GM23248 (cell line): ENCODE data around the gene MAPT. TPM values are rescaled to one million over a fixed set of nuclear protein-coding genes. Genes with fewer than 3 reads are reported as not detected.
A peak's percentile ranks its signal among the peaks of the same experiment; 100 is the strongest.
"Not testable (repeated sequence)": the region's sequence is repeated elsewhere in the genome, so short reads cannot be mapped to it uniquely, and the experiment has no call there.

ENCODE experiments used
- DNase-seq: peaks from one replicate; pipeline ENCODE4 v3.0.0-alpha.2; 2015
- H2AFZ ChIP-seq: fragments of 200-600 bp; sonication (generic); 2 replicates; pipeline ENCODE4 v1.6.1; 2016; ENCODE audit warnings: antibody characterized with exemption
- H3F3A ChIP-seq: fragments of 200-600 bp; sonication (generic); 2 replicates; pipeline ENCODE4 v1.6.1; 2016; ENCODE audit warnings: mild to moderate bottlenecking, antibody characterized with exemption, mixed run types; ENCODE audit not compliant: insufficient read depth
- H3K27ac ChIP-seq: fragments of 200-600 bp; sonication (generic); 2 replicates; pipeline ENCODE4 v1.5.1; 2016; ENCODE audit warnings: mild to moderate bottlenecking
- H3K27me3 ChIP-seq: fragments of 200-600 bp; sonication (generic); replicated peaks from 2 replicates; pipeline ENCODE4 v1.6.1; 2016; ENCODE audit warnings: mild to moderate bottlenecking; ENCODE audit not compliant: insufficient read depth
- H3K36me3 ChIP-seq: fragments of 200-600 bp; sonication (generic); 2 replicates; pipeline ENCODE4 v1.6.1; 2016; ENCODE audit warnings: low read depth, mild to moderate bottlenecking
- H3K4me1 ChIP-seq: fragments of 200-600 bp; sonication (generic); 2 replicates; pipeline ENCODE4 v1.6.1; 2016; ENCODE audit warnings: mild to moderate bottlenecking; ENCODE audit not compliant: insufficient read depth
- H3K4me2 ChIP-seq: fragments of 200-600 bp; sonication (generic); one replicate; pipeline ENCODE4 v1.6.1; 2016; ENCODE audit warnings: mild to moderate bottlenecking; ENCODE audit not compliant: unreplicated experiment
- H3K4me3 ChIP-seq: fragments of 200-600 bp; sonication (generic); 2 replicates; pipeline ENCODE4 v1.5.1; 2016; ENCODE audit warnings: mild to moderate bottlenecking
- H3K79me2 ChIP-seq: fragments of 200-600 bp; sonication (generic); 2 replicates; pipeline ENCODE4 v1.6.1; 2016; ENCODE audit warnings: mild to moderate bottlenecking; ENCODE audit not compliant: insufficient read depth
- H3K9ac ChIP-seq: fragments of 200-600 bp; sonication (generic); 2 replicates; pipeline ENCODE4 v1.6.1; 2016; ENCODE audit warnings: mild to moderate bottlenecking
- H3K9me2 ChIP-seq: fragments of 200-600 bp; sonication (generic); 2 replicates; pipeline ENCODE4 v1.6.1; 2016; ENCODE audit warnings: mixed run types, mild to moderate bottlenecking, moderate library complexity; ENCODE audit not compliant: insufficient read depth
- H3K9me3 ChIP-seq: fragments of 200-600 bp; sonication (generic); one replicate; pipeline ENCODE4 v1.6.1; 2017; ENCODE audit warnings: low read depth
- H4K20me1 ChIP-seq: fragments of 200-600 bp; sonication (generic); 2 replicates; pipeline ENCODE4 v1.6.0; 2016; ENCODE audit not compliant: insufficient read depth
- EZH2 ChIP-seq: fragments of 200-600 bp; sonication (generic); IDR thresholded peaks from 2 replicates; pipeline ENCODE4 v1.6.1; 2018; ENCODE audit warnings: antibody characterized with exemption, mild to moderate bottlenecking; ENCODE audit not compliant: insufficient read depth, poor library complexity, severe bottlenecking
- EZH2phosphoT487 ChIP-seq: fragments of 200-600 bp; sonication (generic); IDR thresholded peaks from 2 replicates; pipeline ENCODE4 v1.6.1; 2018; ENCODE audit warnings: antibody characterized with exemption, moderate library complexity, mild to moderate bottlenecking, low read depth; ENCODE audit not compliant: insufficient read depth
- WGBS, 2 experiments: methylation state at CpG; one replicate each; pipeline ENCODE4 v1.1.6; 2015 to 2017; ENCODE audit warnings: low lambda C conversion rate in 2 of 2, low coverage in 1 of 2; ENCODE audit errors: missing lambda C conversion rate in 2 of 2; 5-methylcytosine and 5-hydroxymethylcytosine counted together
- in situ Hi-C: fragments of 300-500 bp; cut with MboI; formaldehyde crosslinking; loops from 2 replicates; pipeline ENCODE4 v1.15.0; 2020
- polyA plus RNA-seq: library from polyadenylated mRNA; unstranded; fragments of >200 nt; fragmentation: Nextera tagmentation; extraction: Ambion mirVana; gene quantifications from 2 replicates; pipeline ENCODE4 v1.2.1, GENCODE V29; 2016
- total RNA-seq: library from RNA; depleted of rRNA; stranded (reverse); fragments of >200 nt; shearing (Covaris generic); gene quantifications from 2 replicates; pipeline ENCODE4 v1.2.3, GENCODE V29; 2014

MAPT gene
- total and polyA plus RNA-seq, 2 experiments from 2014 or later = 0.06 TPM; not detected in 1

GRCh38 chr17:45855691-45856336 lies 38.5 kb upstream of the MAPT start:
- Histone ChIP-seq H2AFZ (no peak overlapping the region), H3K27me3 (0 out of 2 replicates have a peak, but pooled peaks cover 2% of the 10 kb centered on the region), H3K4me1 (no peaks in the 10 kb centered on the region), H3K9me3 (no peaks in the 10 kb centered on the region), H3K79me2 (no peaks in the 10 kb centered on the region), H3K27ac (no peak overlapping the region), H3K4me3 (no peak overlapping the region), H3K4me2 (no peak overlapping the region), H3K9ac (no peak overlapping the region), H3K36me3 (no peaks in the 10 kb centered on the region), H3F3A (peaks cover 4% of the 10 kb centered on the region; the same call in 1 of the 2 replicates), H4K20me1 (no peaks in the 10 kb centered on the region), H3K9me2 (no peaks in the 10 kb centered on the region)
- DNase-seq = peak; percentile 28
- in situ Hi-C loops = no loop called here
- TF ChIP-seq EZH2phosphoT487 (no peak), EZH2 (no peak)
- 5% methylated on average over 2 of the region's 2 CpGs for WGBS, 2 experiments

DNA sequence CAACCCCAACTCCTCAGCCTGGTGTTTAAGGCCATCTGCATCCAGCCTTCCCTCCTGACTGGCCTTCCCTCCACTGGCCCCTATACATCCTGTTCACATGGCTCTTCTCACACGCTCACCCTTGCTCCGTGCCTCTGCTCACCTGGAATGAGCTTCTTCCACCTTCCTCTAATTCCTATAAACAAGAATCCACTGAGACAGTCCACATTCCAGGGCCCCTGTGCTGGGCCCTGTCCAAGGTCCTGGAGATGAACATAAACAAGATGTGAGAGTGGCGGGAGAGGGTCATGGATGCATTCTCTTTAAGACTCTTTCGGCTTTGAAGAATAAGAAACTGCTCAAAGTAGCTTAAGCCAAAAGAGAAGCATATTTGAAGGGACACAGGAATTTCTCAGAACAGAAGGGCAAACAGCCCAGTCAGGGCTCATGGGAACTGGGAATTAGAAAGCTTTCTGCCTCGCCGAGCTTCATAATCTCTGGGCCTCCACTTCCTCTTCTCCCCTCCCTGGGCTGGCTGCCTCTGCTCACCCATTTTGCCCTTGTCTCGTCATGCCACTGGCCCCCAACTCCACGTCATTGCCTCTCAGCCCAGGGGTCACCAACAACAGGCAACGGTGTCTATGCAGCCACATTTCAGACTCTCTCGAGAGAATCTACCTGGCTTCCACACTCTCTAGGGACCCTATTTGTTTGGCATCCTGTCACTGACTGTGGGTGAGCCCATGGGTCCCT lies 36.2 kb upstream of the MAPT start:
- H2AFZ ChIP-seq = no peak overlapping the region
- H3K9me3 ChIP-seq = no peaks in the 10 kb centered on the region
- no peak overlapping the region for H3K4me3 ChIP-seq
- H3K4me1 ChIP-seq = no peaks in the 10 kb centered on the region
- H3K9ac ChIP-seq = no peak overlapping the region
- no peaks in the 10 kb centered on the region for H3K9me2 ChIP-seq
- TF ChIP-seq EZH2 (no peak), EZH2phosphoT487 (no peak)
- DNase-seq = peak; percentile 54
- no peaks in the 10 kb centered on the region for H3K36me3 ChIP-seq
- 18 to 21% methylated on average over 10 of the region's 10 CpGs for WGBS, 2 experiments
- H3K27me3 ChIP-seq = 0 out of 2 replicates have a peak, but pooled peaks cover 2% of the 10 kb centered on the region
- H3F3A ChIP-seq = peaks cover 4% of the 10 kb centered on the region; the same call in 1 of the 2 replicates
- no peaks in the 10 kb centered on the region for H3K79me2 ChIP-seq
- no peak overlapping the region for H3K4me2 ChIP-seq
- no peaks in the 10 kb centered on the region for H4K20me1 ChIP-seq
- H3K27ac ChIP-seq = no peak overlapping the region
- in situ Hi-C loops = no loop called here

GRCh38 chr17:45861165-45861564 lies 33.2 kb upstream of the MAPT start:
- no peaks in the 10 kb centered on the region for H3K9me3 ChIP-seq
- no peak overlapping the region for H3K4me2 ChIP-seq
- no peak overlapping the region for H2AFZ ChIP-seq
- H3K9me2 ChIP-seq = no peaks in the 10 kb centered on the region
- in situ Hi-C loops = no loop called here
- TF ChIP-seq EZH2phosphoT487 (no peak), EZH2 (no peak)
- no peak overlapping the region for H3K9ac ChIP-seq
- H3K79me2 ChIP-seq = no peaks in the 10 kb centered on the region
- H4K20me1 ChIP-seq = no peaks in the 10 kb centered on the region
- WGBS, 2 experiments = 39 to 41% methylated on average over 7 of the region's 7 CpGs
- DNase-seq = no peak
- H3K4me3 ChIP-seq = no peak overlapping the region
- H3F3A ChIP-seq = no peaks in the 10 kb centered on the region
- H3K4me1 ChIP-seq = no peaks in the 10 kb centered on the region
- no peaks in the 10 kb centered on the region for H3K36me3 ChIP-seq
- no peak overlapping the region for H3K27ac ChIP-seq
- H3K27me3 ChIP-seq = peaks cover 10% of the 10 kb centered on the region; the same call in 1 of the 2 replicates

DNA sequence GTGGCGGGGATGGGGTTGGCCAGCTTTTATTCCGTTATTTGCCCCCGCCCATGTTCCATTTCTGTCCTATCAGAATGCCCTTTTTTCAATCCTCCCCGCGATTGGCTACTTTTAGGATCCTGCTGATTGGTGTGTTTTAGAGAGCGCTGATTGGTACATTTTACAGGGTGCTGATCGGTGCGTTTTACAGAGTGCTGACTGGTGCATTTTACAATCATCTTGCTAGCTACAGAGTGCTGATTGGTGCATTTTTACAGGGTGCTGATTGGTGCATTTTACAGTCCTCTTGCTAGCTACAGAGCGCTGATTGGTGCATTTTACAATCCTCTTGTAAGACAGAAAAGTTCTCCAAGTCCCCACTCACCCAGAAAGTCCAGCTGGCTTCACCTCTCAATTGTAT lies 32.2 kb upstream of the MAPT start:
- in situ Hi-C loops, H3K27ac ChIP-seq, H3K9me3 ChIP-seq, H3F3A ChIP-seq, H3K9me2 ChIP-seq, H2AFZ ChIP-seq, H3K9ac ChIP-seq, H3K36me3 ChIP-seq, H3K4me3 ChIP-seq, DNase-seq, H3K4me1 ChIP-seq, H3K79me2 ChIP-seq, H3K4me2 ChIP-seq, H4K20me1 ChIP-seq: not testable (repeated sequence)
- 43 to 46% methylated on average over 9 of the region's 9 CpGs for WGBS, 2 experiments
- peaks cover 18% of the 10 kb centered on the region for H3K27me3 ChIP-seq
